GM12878 (cell line): ENCODE data around the gene ZMIZ1. TPM values are rescaled to one million over a fixed set of nuclear protein-coding genes. Genes with fewer than 3 reads are reported as not detected.

Source experiments
- ATAC-seq: fragments of 200-7000 bp; cut with Tn5 transposase; 3 replicates; pipeline ENCODE4 v1.9.1; 2020; ENCODE audit warnings: mild to moderate bottlenecking, moderate library complexity
- BruUV-seq: library from RNA; stranded (reverse); fragments of 400-500 nt; replicated peaks from 2 replicates; lab custom pipeline; 2021; lab: Mats Ljungman, UMichigan
- CTCF ChIA-PET: fragments of 300-600 bp; sonication (Branson Sonifier 250); formaldehyde crosslinking; extraction: SDS; loops from one replicate; lab custom pipeline; 2021; ENCODE audit warnings: inconsistent platforms; lab: Yijun Ruan, JAX
- POLR2A ChIA-PET: fragments of 350-600 bp; formaldehyde crosslinking; extraction: SDS; loops from one replicate; lab custom pipeline; 2021; ENCODE audit warnings: inconsistent platforms; lab: Charles Lee
- RAD21 ChIA-PET: fragments of 300-600 bp; sonication (Branson Sonifier 250); formaldehyde crosslinking; loops from one replicate; lab custom pipeline; 2023; ENCODE audit warnings: antibody characterized with exemption; ENCODE audit not compliant: unreplicated experiment; lab: Charles Lee
- SMC1A ChIA-PET: fragments of 300-600 bp; sonication (Branson Sonifier 250); formaldehyde crosslinking; loops from one replicate; lab custom pipeline; 2023; ENCODE audit not compliant: unreplicated experiment, uncharacterized antibody; lab: Charles Lee
- DNase-seq: peaks from one replicate; pipeline ENCODE4 v3.0.0-alpha.2; 2011; ENCODE audit warnings: low read depth, low spot score
- FAIRE-seq: peaks from 3 replicates; lab custom pipeline; 2011; peaks lifted over from hg19 to GRCh38; lab: Jason Lieb, UNC
- H2AFZ ChIP-seq: 2 replicates; pipeline ENCODE4 v1.6.0; 2011; ENCODE audit warnings: low read depth, low read length, control low read depth; ENCODE audit not compliant: control insufficient read depth
- H3K27ac ChIP-seq: 2 replicates; pipeline ENCODE4 v1.5.1; 2011; ENCODE audit warnings: control low read depth; ENCODE audit not compliant: control insufficient read depth, insufficient read depth
- H3K27me3 ChIP-seq, 2 experiments: replicated peaks in 1 of 2; 2 replicates each; pipeline versions ENCODE4 v1.6.0 to v1.6.1; 2011; ENCODE audit warnings: low read length in 1 of 2; ENCODE audit not compliant: control insufficient read depth in 2 of 2, insufficient read depth in 2 of 2
- H3K36me3 ChIP-seq, 2 experiments: 2 replicates each; pipeline ENCODE4 v1.5.1; 2011; ENCODE audit warnings: low read length in 1 of 2; ENCODE audit not compliant: control insufficient read depth in 2 of 2, insufficient read depth in 2 of 2
- H3K4me1 ChIP-seq: 2 replicates; pipeline ENCODE4 v1.6.1; 2011; ENCODE audit warnings: mild to moderate bottlenecking, low read length, moderate library complexity, mixed read lengths; ENCODE audit not compliant: control insufficient read depth, insufficient read depth
- H3K4me2 ChIP-seq: 2 replicates; pipeline ENCODE4 v1.6.0; 2011; ENCODE audit warnings: control low read depth; ENCODE audit not compliant: control insufficient read depth, insufficient read depth
- H3K4me3 ChIP-seq: fragments of 200-600 bp; sonication (generic); 2 replicates; pipeline ENCODE4 v1.5.1; 2016
- H3K79me2 ChIP-seq: 2 replicates; pipeline ENCODE4 v1.6.0; 2011; ENCODE audit warnings: low read length; ENCODE audit not compliant: control insufficient read depth, insufficient read depth
- H3K9ac ChIP-seq: 2 replicates; pipeline ENCODE4 v1.8.0; 2011; ENCODE audit warnings: low read length, control low read depth, mixed read lengths; ENCODE audit not compliant: control insufficient read depth, insufficient read depth
- H3K9me3 ChIP-seq: replicated peaks from 3 replicates; pipeline ENCODE4 v1.5.1; 2011; ENCODE audit warnings: mild to moderate bottlenecking, low read length; ENCODE audit not compliant: control insufficient read depth, insufficient read depth
- H4K20me1 ChIP-seq: 2 replicates; pipeline ENCODE4 v1.6.0; 2011; ENCODE audit not compliant: control insufficient read depth, insufficient read depth
- BACH1 ChIP-seq: fragments of 450-650 bp; IDR thresholded peaks from 2 replicates; pipeline ENCODE4 v1.6.1; 2017; ENCODE audit warnings: mild to moderate bottlenecking, borderline replicate concordance
- MYC ChIP-seq: IDR thresholded peaks from 2 replicates; pipeline ENCODE4 v1.6.1; 2011; ENCODE audit warnings: mild to moderate bottlenecking, low read length, moderate library complexity, inconsistent platforms; ENCODE audit not compliant: insufficient read depth, insufficient replicate concordance, insufficient read length, severe bottlenecking
- NFIC ChIP-seq: IDR thresholded peaks from 2 replicates; pipeline ENCODE4 v1.6.1; 2012; ENCODE audit warnings: low read depth, mild to moderate bottlenecking, inconsistent platforms, low read length, moderate library complexity
- NR2C1 ChIP-seq: fragments of 450-650 bp; IDR thresholded peaks from 2 replicates; pipeline ENCODE4 v1.6.1; 2017; ENCODE audit warnings: antibody characterized with exemption, mild to moderate bottlenecking, moderate library complexity
- RFX5 ChIP-seq: IDR thresholded peaks from 2 replicates; pipeline ENCODE4 v1.6.1; 2011; ENCODE audit warnings: low read depth, low read length, improper control_type of control experiment
- SRF ChIP-seq, 2 experiments: IDR thresholded peaks; 2 replicates each; pipeline ENCODE4 v1.6.1; 2011; ENCODE audit warnings: low read depth in 2 of 2, low read length in 2 of 2, mild to moderate bottlenecking in 1 of 2, moderate library complexity in 1 of 2
- TCF12 ChIP-seq: IDR thresholded peaks from 2 replicates; pipeline ENCODE4 v1.6.1; 2011; ENCODE audit warnings: low read depth, mild to moderate bottlenecking, low read length
- WGBS: methylation state at CpG from one replicate; pipeline ENCODE4 v1.1.6; 2016; ENCODE audit warnings: low lambda C conversion rate; ENCODE audit not compliant: insufficient replicate concordance, insufficient coverage; ENCODE audit errors: missing lambda C conversion rate; 5-methylcytosine and 5-hydroxymethylcytosine counted together
- in situ Hi-C: fragments of 300-500 bp; cut with MboI; formaldehyde crosslinking; loops from 9 replicates; pipeline ENCODE4 v1.14.3; 2018; ENCODE audit warnings: mixed read lengths
- intact Hi-C: fragments of 100-400 bp; cut with micrococcal nuclease; formaldehyde crosslinking; loops from one replicate; pipeline ENCODE4 v1.14.2; 2022; ENCODE audit not compliant: unreplicated experiment
- polyA plus RNA-seq, 11 experiments: library from polyadenylated mRNA; depleted of rRNA in 4 of 11; unstranded in 6 of 11; stranded (reverse) in 5 of 11; fragments of >200 nt; fragmentation: Nextera tagmentation in 4 of 11; fragmentation: Illumina TruSeq in 1 of 11; extraction: Ambion mirVana in 4 of 11; extraction: Trizol in 1 of 11; gene quantifications; 1 replicate in 1 of 11; 2 replicates in 10 of 11; pipeline versions ENCODE4 v1.2.1 to v1.2.3, GENCODE V29; 2011 to 2016; ENCODE audit warnings: inconsistent platforms in 2 of 11, missing spikeins in 2 of 11, low read depth in 1 of 11
- total RNA-seq, 4 experiments: library from RNA; depleted of rRNA in 3 of 4; stranded (reverse); fragments of >200 nt in 3 of 4; fragmentation: Illumina TruSeq in 1 of 4; extraction: Trizol in 1 of 4; gene quantifications; 2 replicates each; pipeline versions ENCODE4 v1.2.1 to v1.2.3, GENCODE V29; 2013 to 2021
- TF ChIP-seq, protein P1 (sequence below): fragments of 450-650 bp; formaldehyde crosslinking; IDR thresholded peaks from 2 replicates; pipeline ENCODE4 v1.5.0; 2022; ENCODE audit warnings: mild to moderate bottlenecking, missing genetic modification characterization

The ZMIZ1 gene
- total and polyA plus RNA-seq, 10 of the 15 experiments (the other 5 are each of a cell fraction or from before 2014, with no cell fraction given): 3.1 to 82.3 (median 14.9) TPM

DNA sequence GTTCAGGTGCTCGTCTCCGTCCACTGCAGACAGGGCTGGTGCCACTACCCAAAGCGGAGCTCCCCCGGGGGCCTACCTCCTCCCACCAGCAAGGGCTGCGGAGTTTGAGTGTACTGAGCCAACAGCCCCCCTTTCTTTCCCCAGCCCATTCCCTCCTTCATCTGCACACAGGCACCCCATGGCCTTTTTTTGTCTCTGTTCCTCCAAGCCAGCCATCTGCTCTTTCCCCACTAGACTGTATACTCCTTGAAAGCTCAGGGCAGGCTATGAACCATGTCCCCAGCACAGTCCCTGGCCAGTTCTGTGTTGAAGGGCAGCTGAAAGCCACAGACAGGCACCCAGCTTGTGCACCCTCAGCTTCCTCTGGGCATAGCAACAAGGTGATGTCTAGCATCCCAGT lies 99.4 kb downstream of the ZMIZ1 start (continued):
- no peak for TF ChIP-seq NR2C1

DNA sequence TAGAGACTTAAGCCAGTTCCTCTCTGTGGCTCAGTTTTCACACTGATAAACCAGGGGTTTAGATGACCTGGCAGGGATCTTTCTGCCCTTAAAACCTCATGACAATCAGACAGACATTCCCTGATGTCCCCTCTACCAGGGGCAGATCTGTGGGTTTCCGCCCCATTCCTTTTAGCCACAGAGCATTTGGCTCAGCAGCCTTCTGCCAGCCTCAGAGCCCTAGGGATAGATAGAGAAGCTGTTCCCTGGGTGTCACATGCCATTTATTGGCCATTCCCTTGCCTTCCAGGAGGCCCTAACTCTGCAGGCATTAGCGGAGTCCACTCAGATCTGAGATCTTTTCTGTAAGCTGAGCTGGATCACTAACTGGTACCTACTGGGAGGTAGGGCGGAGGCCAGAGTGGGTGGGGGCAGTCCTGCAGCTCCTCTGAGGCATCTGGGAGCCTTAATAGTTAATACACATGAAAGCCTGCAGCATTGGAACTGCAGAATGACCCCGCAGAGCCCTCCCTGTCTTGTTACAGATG lies 101.5 kb downstream of the ZMIZ1 start:
- ChIA-PET CTCF (interaction anchor here (1.4 kb wide), 1 partner anchor 26 kb away, joined by 5 read pairs; no protein-coding TSS in a partner anchor), RAD21 (no interaction called here), SMC1A (no interaction called here), POLR2A (no interaction called here)
- TF ChIP-seq MYC (no peak), NFIC (no peak), RFX5 (no peak), SRF (IDR thresholded peaks at IDR 0.05; ENCODE audit: low read depth in 2 of 2, low read length in 2 of 2) (no peak), BACH1 (no peak), TCF12 (no peak)
- TF ChIP-seq, protein P1, sequence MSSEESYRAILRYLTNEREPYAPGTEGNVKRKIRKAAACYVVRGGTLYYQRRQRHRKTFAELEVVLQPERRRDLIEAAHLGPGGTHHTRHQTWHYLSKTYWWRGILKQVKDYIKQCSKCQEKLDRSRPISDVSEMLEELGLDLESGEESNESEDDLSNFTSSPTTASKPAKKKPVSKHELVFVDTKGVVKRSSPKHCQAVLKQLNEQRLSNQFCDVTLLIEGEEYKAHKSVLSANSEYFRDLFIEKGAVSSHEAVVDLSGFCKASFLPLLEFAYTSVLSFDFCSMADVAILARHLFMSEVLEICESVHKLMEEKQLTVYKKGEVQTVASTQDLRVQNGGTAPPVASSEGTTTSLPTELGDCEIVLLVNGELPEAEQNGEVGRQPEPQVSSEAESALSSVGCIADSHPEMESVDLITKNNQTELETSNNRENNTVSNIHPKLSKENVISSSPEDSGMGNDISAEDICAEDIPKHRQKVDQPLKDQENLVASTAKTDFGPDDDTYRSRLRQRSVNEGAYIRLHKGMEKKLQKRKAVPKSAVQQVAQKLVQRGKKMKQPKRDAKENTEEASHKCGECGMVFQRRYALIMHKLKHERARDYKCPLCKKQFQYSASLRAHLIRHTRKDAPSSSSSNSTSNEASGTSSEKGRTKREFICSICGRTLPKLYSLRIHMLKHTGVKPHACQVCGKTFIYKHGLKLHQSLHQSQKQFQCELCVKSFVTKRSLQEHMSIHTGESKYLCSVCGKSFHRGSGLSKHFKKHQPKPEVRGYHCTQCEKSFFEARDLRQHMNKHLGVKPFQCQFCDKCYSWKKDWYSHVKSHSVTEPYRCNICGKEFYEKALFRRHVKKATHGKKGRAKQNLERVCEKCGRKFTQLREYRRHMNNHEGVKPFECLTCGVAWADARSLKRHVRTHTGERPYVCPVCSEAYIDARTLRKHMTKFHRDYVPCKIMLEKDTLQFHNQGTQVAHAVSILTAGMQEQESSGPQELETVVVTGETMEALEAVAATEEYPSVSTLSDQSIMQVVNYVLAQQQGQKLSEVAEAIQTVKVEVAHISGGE (CRISPR knock-in tag): no peak
- Histone ChIP-seq H3K36me3 (no peaks in the 10 kb centered on the region), H3K79me2 (no peaks in the 10 kb centered on the region), H3K27me3 (no peaks in the 10 kb centered on the region), H2AFZ (no peak overlapping the region), H3K9me3 (no peaks in the 10 kb centered on the region), H4K20me1 (no peaks in the 10 kb centered on the region), H3K4me3 (no peak overlapping the region), H3K4me2 (no peak overlapping the region), H3K27ac (no peak overlapping the region), H3K9ac (no peak overlapping the region), H3K4me1 (no peaks in the 10 kb centered on the region)
- in situ Hi-C loops: no loop called here
- WGBS: 30% methylated on average over 4 of the region's 4 CpGs
- no peak for DNase-seq
- intact Hi-C loops: no loop called here
- no peak for ATAC-seq
- no peak for FAIRE-seq
- BruUV-seq: no TSS peak
